ENCODE data around the gene APAF1. TPM values are rescaled to one million over a fixed set of nuclear protein-coding genes. Genes with fewer than 3 reads are reported as not detected.
"Not testable (repeated sequence)": the region's sequence is repeated elsewhere in the genome, so short reads cannot be mapped to it uniquely, and the experiment has no call there.

Gene APAF1
- total RNA-seq (32.1 and 35.2 TPM in 2 replicates), polyA plus RNA-seq (6.2 and 7.2 TPM in 2 replicates), polyA minus RNA-seq (19.0 and 21.9 TPM in 2 replicates), Bru-seq, nascent RNA (percentile 77 among the genes with signal in this experiment), BruChase-seq, experiment 1, labeled RNA remaining after a 6-hour chase (percentile 82 among the genes with signal in this experiment), BruChase-seq, experiment 2, labeled RNA remaining after a 2-hour chase (percentile 84 among the genes with signal in this experiment)
- 7.0 and 7.1 TPM in 2 replicates for polyA plus RNA-seq (2011; cell fraction: cytosol; rRNA removed)
- 15.6 and 21.1 TPM in 2 replicates for polyA plus RNA-seq (2011; cell fraction: nucleus; rRNA removed)
- polyA plus RNA-seq (2012) = 15.5 and 17.3 TPM in 2 replicates
- polyA minus RNA-seq (2011; cell fraction: cytosol; rRNA and poly(A)+ RNA removed) = 11.5 TPM
- polyA minus RNA-seq (2011; cell fraction: nucleus; rRNA and poly(A)+ RNA removed) = 28.6 and 35.2 TPM in 2 replicates
- long read RNA-seq, full-length matches to known transcripts = 2 of 12 reads
- long read RNA-seq, partial matches to known transcripts = 7 of 12 reads
- long read RNA-seq, other reads (novel, unspliced or antisense) = 3 of 12 reads

GRCh38 chr12:98644712-98645571 is at the start of gene APAF1, which contains the start of gene IKBIP:
Gene APAF1 (plus strand): TSS chr12:98645290. CDS start chr12:98648360, 3,070 bp downstream.
Gene IKBIP (minus strand): TSS chr12:98644788. CDS start chr12:98644701, 87 bp downstream.
- H3K4me1 ChIP-seq (ENCODE audit: control insufficient read depth, extremely low read depth, insufficient read depth, low read length) = peaks cover 11% of the 10 kb centered on the region
- ChIA-PET CTCF (interaction anchor here (1.0 to 2.2 kb wide), 7 partner anchors 9 to 78 kb away, joined by 3 to 11 read pairs (median 4); partner anchors contain the start of gene SLC25A3), POLR2A (interaction anchor here (0.6 to 1.5 kb wide), 4 partner anchors 9 to 51 kb away, joined by 3 to 14 read pairs (median 4); partner anchors contain the start of gene SLC25A3)
- peak within 1 kb of the TSS; percentile 67 to 92 (median 87) for H3K4me3 ChIP-seq (replicated peaks in 1 of 3; ENCODE audit: insufficient read depth in 1 of 3, low read depth in 1 of 3, low read length in 3 of 3)
- no peaks in the 10 kb centered on the region for H4K20me1 ChIP-seq (replicated peaks; ENCODE audit: control insufficient read depth, extremely low read depth, insufficient read depth, low read length)
- H3K9me3 ChIP-seq (replicated peaks; ENCODE audit: control insufficient read depth, insufficient read depth, low read length) = no peaks in the 10 kb centered on the region
- intact Hi-C loops (cut with micrococcal nuclease) (loop anchor here (1.0 to 2.0 kb wide), 7 partner anchors 9 to 154 kb away; partner anchors contain the start of genes SLC25A3 and TMPO), dilution Hi-C loops (cut with MboI; ENCODE audit: extremely low pct_ligation_motif_present, low sequenced_read_pairs) (no loop called here)
- H3K9me1 ChIP-seq (replicated peaks; ENCODE audit: control insufficient read depth, extremely low read depth, insufficient read depth, low read length) = no peaks in the 10 kb centered on the region
- H3K36me3 ChIP-seq (ENCODE audit: control insufficient read depth in 2 of 2, extremely low read depth in 1 of 2, insufficient read depth in 2 of 2, low read length in 2 of 2) = peaks cover 3 to 8% of the 10 kb centered on the region in 2 experiments
- H3K79me2 ChIP-seq (ENCODE audit: control insufficient read depth, insufficient read depth, low read length) = peaks cover 61% of the 10 kb centered on the region
- peak within 1 kb of the TSS; percentile 94 for H2AFZ ChIP-seq (ENCODE audit: low read depth, low read length)
- DNase-seq (ENCODE audit: low read depth, low spot score) (peak; percentile 97), FAIRE-seq (peak; percentile 77)
- TF ChIP-seq JUN (IDR thresholded peaks at IDR 0.05; ENCODE audit: borderline replicate concordance, insufficient read depth, insufficient read length, low read depth) = no peak
- TF ChIP-seq POLR2AphosphoS5 (IDR thresholded peaks at IDR 0.05; ENCODE audit: insufficient read depth, low read depth, low read length) = peak; percentile 60
- no peak for TF ChIP-seq CTCF (IDR thresholded peaks at IDR 0.05; ENCODE audit: extremely low read depth in 1 of 2, insufficient read depth in 1 of 2, low read depth in 1 of 2, low read length in 2 of 2)
- peak; percentile 39 for TF ChIP-seq MAX (IDR thresholded peaks at IDR 0.05; ENCODE audit: insufficient read depth, insufficient read length)
- no peak for TF ChIP-seq FOS (IDR thresholded peaks at IDR 0.05; ENCODE audit: borderline replicate concordance, insufficient read depth, low read length)
- no peak for TF ChIP-seq GATA2 (IDR thresholded peaks at IDR 0.05; ENCODE audit: insufficient read depth, insufficient read length, low read depth, low read length)
- TF ChIP-seq POLR2A (IDR thresholded peaks at IDR 0.05; ENCODE audit: low read depth, low read length) = peak; percentile 65
- TF ChIP-seq MYC (IDR thresholded peaks at IDR 0.05; ENCODE audit: low read depth, low read length) = no peak
- no peak for TF ChIP-seq EZH2 (IDR thresholded peaks at IDR 0.05; ENCODE audit: borderline replicate concordance, low read depth, low read length, severe bottlenecking)
- peak within 1 kb of the TSS; percentile 99 for H3K4me2 ChIP-seq (ENCODE audit: insufficient read depth, low read length)
- peak within 1 kb of the TSS; percentile 67 for H3K27ac ChIP-seq (ENCODE audit: insufficient read depth, low read depth, low read length)
- no peaks in the 10 kb centered on the region for H3K27me3 ChIP-seq (ENCODE audit: control insufficient read depth in 2 of 2, insufficient read depth in 2 of 2, low read length in 2 of 2)
- BruUV-seq (replicated peaks) = no TSS peak
- peak within 1 kb of the TSS; percentile 81 for H3K9ac ChIP-seq (replicated peaks; ENCODE audit: extremely low read depth, insufficient read depth, low read length)

GRCh38 chr12:98597313-98597712 is 47.8 kb upstream of the APAF1 start:
- H3K4me2 ChIP-seq (ENCODE audit: insufficient read depth, low read length); H3K27me3 ChIP-seq (ENCODE audit: control insufficient read depth in 2 of 2, insufficient read depth in 2 of 2, low read length in 2 of 2); intact Hi-C loops (cut with micrococcal nuclease); H3K9ac ChIP-seq (replicated peaks; ENCODE audit: extremely low read depth, insufficient read depth, low read length); H3K4me3 ChIP-seq (replicated peaks in 1 of 3; ENCODE audit: insufficient read depth in 1 of 3, low read depth in 1 of 3, low read length in 3 of 3); H3K9me1 ChIP-seq (replicated peaks; ENCODE audit: control insufficient read depth, extremely low read depth, insufficient read depth, low read length); H3K27ac ChIP-seq (ENCODE audit: insufficient read depth, low read depth, low read length); H3K9me3 ChIP-seq (replicated peaks; ENCODE audit: control insufficient read depth, insufficient read depth, low read length); DNase-seq (ENCODE audit: low read depth, low spot score); dilution Hi-C loops (cut with MboI; ENCODE audit: extremely low pct_ligation_motif_present, low sequenced_read_pairs); BruUV-seq (replicated peaks); H2AFZ ChIP-seq (ENCODE audit: low read depth, low read length); POLR2A ChIA-PET; FAIRE-seq: not testable (repeated sequence)
- CTCF ChIA-PET = interaction anchor here (0.8 to 3.2 kb wide), 3 partner anchors 8 to 55 kb away, joined by 3 to 25 read pairs (median 4); no protein-coding TSS in a partner anchor
- peaks cover 23 to 44% of the 10 kb centered on the region in 2 experiments for H3K36me3 ChIP-seq (ENCODE audit: control insufficient read depth in 2 of 2, extremely low read depth in 1 of 2, insufficient read depth in 2 of 2, low read length in 2 of 2)
- H3K4me1 ChIP-seq (ENCODE audit: control insufficient read depth, extremely low read depth, insufficient read depth, low read length) = peaks cover 13% of the 10 kb centered on the region
- peaks cover 50% of the 10 kb centered on the region for H3K79me2 ChIP-seq (ENCODE audit: control insufficient read depth, insufficient read depth, low read length)
- H4K20me1 ChIP-seq (replicated peaks; ENCODE audit: control insufficient read depth, extremely low read depth, insufficient read depth, low read length) = peaks cover 15% of the 10 kb centered on the region
